Measurements from ENCODE around the gene CDIP1. TPM values are rescaled to one million over a fixed set of nuclear protein-coding genes. Genes with fewer than 3 reads are reported as not detected.

The CDIP1 gene
- total RNA-seq, 4 donors from 2014 or later, result 7.3 to 18.3 (median 8.6) TPM

GRCh38 chr16:4572715-4573114 is 34.1 kb upstream of the CDIP1 start:
- TF ChIP-seq CTCF (IDR thresholded peaks at IDR 0.05; ENCODE audit: low read depth), result no peak

GRCh38 chr16:4570688-4571321 is 32.2 kb upstream of the CDIP1 start:
- TF ChIP-seq CTCF (IDR thresholded peaks at IDR 0.05; ENCODE audit: low read depth), result no peak

- TF ChIP-seq CTCF (IDR thresholded peaks at IDR 0.05; ENCODE audit: low read depth), result no peak
Observed at GRCh38 chr16:4570086-4570485, 31.5 kb upstream of the CDIP1 start.

GRCh38 chr16:4566144-4566543 is 27.6 kb upstream of the CDIP1 start:
- no peak for TF ChIP-seq CTCF (IDR thresholded peaks at IDR 0.05; ENCODE audit: low read depth)

- no peak for TF ChIP-seq CTCF (IDR thresholded peaks at IDR 0.05; ENCODE audit: low read depth)
Observed at GRCh38 chr16:4564661-4565267, 26.2 kb upstream of the CDIP1 start.

GRCh38 chr16:4561596-4561995 is 23.0 kb upstream of the CDIP1 start:
- no peak for TF ChIP-seq CTCF (IDR thresholded peaks at IDR 0.05; ENCODE audit: low read depth)

- TF ChIP-seq CTCF (IDR thresholded peaks at IDR 0.05; ENCODE audit: low read depth), result no peak
Observed at GRCh38 chr16:4557973-4558372, 19.4 kb upstream of the CDIP1 start.
